ENCODE data around the gene CTIF.

CTIF gene

DNA sequence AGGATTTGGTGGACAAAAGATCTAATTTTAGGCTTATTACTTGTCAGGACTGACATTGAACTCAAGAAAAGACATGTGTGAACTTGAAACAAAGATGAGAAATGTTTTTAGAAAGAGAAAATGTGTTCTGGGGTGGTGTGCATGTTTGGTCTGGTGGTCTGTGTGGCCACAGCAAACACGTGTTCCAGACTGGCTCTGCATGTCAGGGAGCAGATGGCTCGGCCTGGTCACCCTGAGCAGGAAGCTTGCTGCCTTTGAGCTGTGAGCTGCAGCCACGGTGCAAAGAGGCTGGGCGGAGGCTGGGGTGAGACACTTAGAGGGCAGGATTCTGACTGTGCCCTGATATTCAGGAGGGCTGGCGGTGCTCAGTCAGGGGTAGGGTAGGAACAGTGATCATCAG is 186.1 kb downstream of the CTIF start:
- ATAC-seq (ENCODE audit: low read depth) (no peak), DNase-seq (ENCODE audit: low spot score) (no peak)
- Histone ChIP-seq H3K4me3 (ENCODE audit: severe bottlenecking) (no peak overlapping the region), H3K4me1 (ENCODE audit: insufficient read depth, poor library complexity, severe bottlenecking) (no peaks in the 10 kb centered on the region), H3K27ac (ENCODE audit: poor library complexity, severe bottlenecking) (no peak overlapping the region), H3K36me3 (ENCODE audit: low read depth) (no peaks in the 10 kb centered on the region; the same call in 1 of the 2 replicates), H3K9me3 (ENCODE audit: severe bottlenecking) (no peaks in the 10 kb centered on the region), H3K27me3 (ENCODE audit: insufficient read depth, poor library complexity, severe bottlenecking) (no peaks in the 10 kb centered on the region)
- TF ChIP-seq, protein P1, sequence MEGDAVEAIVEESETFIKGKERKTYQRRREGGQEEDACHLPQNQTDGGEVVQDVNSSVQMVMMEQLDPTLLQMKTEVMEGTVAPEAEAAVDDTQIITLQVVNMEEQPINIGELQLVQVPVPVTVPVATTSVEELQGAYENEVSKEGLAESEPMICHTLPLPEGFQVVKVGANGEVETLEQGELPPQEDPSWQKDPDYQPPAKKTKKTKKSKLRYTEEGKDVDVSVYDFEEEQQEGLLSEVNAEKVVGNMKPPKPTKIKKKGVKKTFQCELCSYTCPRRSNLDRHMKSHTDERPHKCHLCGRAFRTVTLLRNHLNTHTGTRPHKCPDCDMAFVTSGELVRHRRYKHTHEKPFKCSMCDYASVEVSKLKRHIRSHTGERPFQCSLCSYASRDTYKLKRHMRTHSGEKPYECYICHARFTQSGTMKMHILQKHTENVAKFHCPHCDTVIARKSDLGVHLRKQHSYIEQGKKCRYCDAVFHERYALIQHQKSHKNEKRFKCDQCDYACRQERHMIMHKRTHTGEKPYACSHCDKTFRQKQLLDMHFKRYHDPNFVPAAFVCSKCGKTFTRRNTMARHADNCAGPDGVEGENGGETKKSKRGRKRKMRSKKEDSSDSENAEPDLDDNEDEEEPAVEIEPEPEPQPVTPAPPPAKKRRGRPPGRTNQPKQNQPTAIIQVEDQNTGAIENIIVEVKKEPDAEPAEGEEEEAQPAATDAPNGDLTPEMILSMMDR (IDR thresholded peaks at IDR 0.05; ENCODE audit: poor library complexity, severe bottlenecking): no peak

DNA sequence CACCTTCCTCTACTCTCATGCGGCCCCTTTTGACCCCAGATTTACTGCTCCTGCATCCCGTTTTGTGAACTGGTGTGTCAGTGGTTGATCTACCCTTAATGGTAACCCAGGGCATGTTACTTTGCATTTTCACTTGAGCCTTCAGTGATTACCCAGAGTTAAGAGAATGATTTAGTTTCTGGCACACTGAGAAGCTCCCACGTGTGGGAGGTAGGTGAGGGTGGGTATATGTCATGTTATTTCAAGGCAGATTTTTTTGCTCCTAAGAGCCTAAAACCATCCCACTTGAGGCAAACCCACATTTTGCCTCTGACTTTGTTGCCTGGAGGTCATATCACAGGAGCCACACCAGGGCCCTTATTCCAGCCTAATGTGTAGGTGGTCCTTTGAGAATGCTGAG is 186.7 kb downstream of the CTIF start:
- TF ChIP-seq, protein P1 (IDR thresholded peaks at IDR 0.05; ENCODE audit: poor library complexity, severe bottlenecking): no peak
- no peaks in the 10 kb centered on the region for H3K9me3 ChIP-seq (ENCODE audit: severe bottlenecking)
- no peak for DNase-seq (ENCODE audit: low spot score)
- no peak overlapping the region for H3K4me3 ChIP-seq (ENCODE audit: severe bottlenecking)
- H3K36me3 ChIP-seq (ENCODE audit: low read depth): no peaks in the 10 kb centered on the region; the same call in 1 of the 2 replicates
- H3K4me1 ChIP-seq (ENCODE audit: insufficient read depth, poor library complexity, severe bottlenecking): no peaks in the 10 kb centered on the region
- no peaks in the 10 kb centered on the region for H3K27me3 ChIP-seq (ENCODE audit: insufficient read depth, poor library complexity, severe bottlenecking)
- ATAC-seq (ENCODE audit: low read depth): no peak
- H3K27ac ChIP-seq (ENCODE audit: poor library complexity, severe bottlenecking): no peak overlapping the region

DNA sequence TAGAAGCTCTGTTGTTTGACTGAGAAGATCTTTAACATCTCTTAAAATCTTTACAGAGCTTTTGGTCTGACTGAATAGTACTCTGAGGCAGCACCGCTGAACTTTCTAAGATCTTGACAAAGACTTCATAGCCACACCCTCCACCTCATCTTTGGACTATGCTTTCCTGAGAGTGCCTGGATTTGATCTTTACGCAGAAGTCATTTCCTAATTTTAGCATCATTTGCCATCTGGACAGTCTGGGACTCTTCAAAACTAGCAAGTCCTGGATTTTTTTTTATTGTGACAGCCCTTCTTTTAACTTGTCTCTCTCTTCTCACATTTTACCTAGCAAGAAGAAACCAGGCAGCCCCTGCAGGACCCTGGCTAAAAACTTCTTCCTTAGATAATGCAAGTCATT is 188.8 kb downstream of the CTIF start:
- Histone ChIP-seq H3K36me3 (ENCODE audit: low read depth) (no peaks in the 10 kb centered on the region; the same call in 1 of the 2 replicates), H3K4me1 (ENCODE audit: insufficient read depth, poor library complexity, severe bottlenecking) (peaks cover 4% of the 10 kb centered on the region), H3K27me3 (ENCODE audit: insufficient read depth, poor library complexity, severe bottlenecking) (no peaks in the 10 kb centered on the region), H3K4me3 (ENCODE audit: severe bottlenecking) (no peak overlapping the region), H3K9me3 (ENCODE audit: severe bottlenecking) (no peaks in the 10 kb centered on the region), H3K27ac (ENCODE audit: poor library complexity, severe bottlenecking) (no peak overlapping the region)
- DNase-seq (ENCODE audit: low spot score) (no peak), ATAC-seq (ENCODE audit: low read depth) (no peak)
- TF ChIP-seq, protein P1 (IDR thresholded peaks at IDR 0.05; ENCODE audit: poor library complexity, severe bottlenecking): no peak

DNA sequence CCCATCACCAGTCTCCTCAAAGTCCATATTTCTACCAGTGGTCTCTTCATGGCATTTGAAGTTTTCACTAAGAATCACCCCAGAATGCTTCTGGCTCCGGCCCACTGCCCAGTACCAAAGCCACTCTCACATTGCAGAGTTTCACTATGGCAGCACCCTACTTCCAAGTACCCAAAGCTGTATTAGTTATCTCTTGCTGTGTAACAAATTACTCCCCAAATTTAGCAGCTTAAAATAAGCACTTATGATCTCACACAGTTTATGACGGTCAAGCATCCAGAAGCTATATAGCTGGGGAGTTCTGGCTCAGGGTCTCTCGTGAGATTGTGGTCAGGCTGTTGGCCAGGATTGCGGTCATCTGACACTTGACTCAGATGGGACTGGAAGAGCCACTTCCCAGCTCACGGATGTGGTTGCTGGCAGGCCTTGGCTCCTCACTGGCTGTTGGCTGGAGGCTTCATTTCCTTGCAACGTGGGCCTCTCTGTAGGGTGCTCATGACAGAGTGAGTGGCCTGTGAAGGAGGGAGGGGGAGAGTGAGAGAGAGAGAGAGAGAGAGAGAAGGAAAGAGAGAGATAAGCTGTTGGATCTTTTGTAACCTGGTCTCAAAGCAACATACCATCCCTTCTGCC is 189.5 kb downstream of the CTIF start:
- no peak overlapping the region for H3K27ac ChIP-seq (ENCODE audit: poor library complexity, severe bottlenecking)
- no peak for DNase-seq (ENCODE audit: low spot score)

DNA sequence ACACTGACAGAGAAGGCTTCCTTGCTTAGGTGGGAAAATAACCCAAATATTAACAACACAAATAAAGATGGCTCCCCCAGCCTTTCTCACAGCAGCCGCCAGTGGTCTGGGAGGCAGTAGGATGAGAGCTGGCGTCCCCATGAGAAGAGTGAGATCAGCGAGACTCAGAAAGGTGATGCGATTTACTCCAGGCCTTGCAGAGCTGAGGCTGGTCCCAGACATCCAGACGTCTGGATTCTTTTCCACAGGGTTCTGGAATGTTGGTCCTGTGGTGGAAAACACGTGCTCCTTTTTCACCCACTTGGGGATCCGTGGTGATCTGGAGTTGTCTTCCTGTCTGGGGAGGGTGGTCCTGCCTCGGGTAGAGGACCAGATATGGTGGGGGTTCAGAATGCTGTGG is 190.6 kb downstream of the CTIF start:
- Histone ChIP-seq H3K27ac (ENCODE audit: poor library complexity, severe bottlenecking) (no peak overlapping the region), H3K36me3 (ENCODE audit: low read depth) (no peaks in the 10 kb centered on the region; the same call in 1 of the 2 replicates), H3K27me3 (ENCODE audit: insufficient read depth, poor library complexity, severe bottlenecking) (no peaks in the 10 kb centered on the region), H3K9me3 (ENCODE audit: severe bottlenecking) (no peaks in the 10 kb centered on the region), H3K4me3 (ENCODE audit: severe bottlenecking) (no peak overlapping the region), H3K4me1 (ENCODE audit: insufficient read depth, poor library complexity, severe bottlenecking) (peaks cover 19% of the 10 kb centered on the region)
- no peak for DNase-seq (ENCODE audit: low spot score)
- ATAC-seq (ENCODE audit: low read depth): no peak
- TF ChIP-seq, protein P1 (IDR thresholded peaks at IDR 0.05; ENCODE audit: poor library complexity, severe bottlenecking): no peak

More for the DNA sequence above, 189.5 kb downstream of the CTIF start:
- Histone ChIP-seq H3K27me3 (ENCODE audit: insufficient read depth, poor library complexity, severe bottlenecking) (no peaks in the 10 kb centered on the region), H3K4me1 (ENCODE audit: insufficient read depth, poor library complexity, severe bottlenecking) (peaks cover 11% of the 10 kb centered on the region), H3K4me3 (ENCODE audit: severe bottlenecking) (no peak overlapping the region), H3K36me3 (ENCODE audit: low read depth) (no peaks in the 10 kb centered on the region; the same call in 1 of the 2 replicates), H3K9me3 (ENCODE audit: severe bottlenecking) (no peaks in the 10 kb centered on the region)
- ATAC-seq (ENCODE audit: low read depth): no peak
- TF ChIP-seq, protein P1 (IDR thresholded peaks at IDR 0.05; ENCODE audit: poor library complexity, severe bottlenecking): no peak
